Heart left ventricle (tissue), 16 donors: ENCODE results near the gene COBL. TPM values are rescaled to one million over a fixed set of nuclear protein-coding genes. Genes with fewer than 3 reads are reported as not detected.

ENCODE experiments used
- ATAC-seq, 4 donors: fragments of 200-7000 bp; cut with Tn5 transposase; one replicate each; pipeline ENCODE4 v1.9.1; 2020 to 2022; ENCODE audit warnings: moderate library complexity in 4 of 4, mild to moderate bottlenecking in 3 of 4, moderate number of reproducible peaks in 1 of 4
- DNase-seq, 5 donors: peaks; one replicate each; pipeline ENCODE4 v3.0.0-alpha.2; 2020
- H3K27ac ChIP-seq, 12 donors: fragments of 200-600 bp; sonication (generic) in 4 of 12; one replicate each; pipeline versions ENCODE4 v1.5.0 to v1.8.0; 2016 to 2022; ENCODE audit warnings: mild to moderate bottlenecking in 2 of 12
- H3K27me3 ChIP-seq, 9 donors: fragments of 200-600 bp; sonication (generic) in 2 of 9; one replicate each; pipeline versions ENCODE4 v1.5.1 to v1.8.0; 2016 to 2022; ENCODE audit warnings: mild to moderate bottlenecking in 3 of 9
- H3K36me3 ChIP-seq, 9 donors: fragments of 200-600 bp; sonication (generic) in 2 of 9; one replicate each; pipeline versions ENCODE4 v1.5.0 to v1.8.0; 2018 to 2022; ENCODE audit warnings: mild to moderate bottlenecking in 2 of 9
- H3K4me1 ChIP-seq, 12 donors: fragments of 200-600 bp; sonication (generic) in 4 of 12; one replicate each; pipeline versions ENCODE4 v1.5.0 to v1.8.0; 2016 to 2022; ENCODE audit warnings: mild to moderate bottlenecking in 3 of 12
- H3K4me3 ChIP-seq, 12 donors: fragments of 200-600 bp; sonication (generic) in 4 of 12; one replicate each; pipeline versions ENCODE4 v1.5.0 to v1.8.0; 2017 to 2022; ENCODE audit warnings: mild to moderate bottlenecking in 9 of 12, moderate library complexity in 4 of 12
- H3K9me3 ChIP-seq, 12 donors: fragments of 200-600 bp; sonication (generic) in 4 of 12; one replicate each; pipeline versions ENCODE4 v1.5.0 to v1.8.0; 2016 to 2022; ENCODE audit warnings: mild to moderate bottlenecking in 1 of 12
- POLR2A ChIP-seq, 2 donors: fragments of 450-650 bp; IDR thresholded peaks; one replicate each; pipeline ENCODE4 v1.6.1; 2017; ENCODE audit warnings: antibody characterized with exemption in 2 of 2, mild to moderate bottlenecking in 2 of 2, moderate library complexity in 2 of 2
- WGBS, 4 donors: extraction: QIAGEN DNeasy Blood & Tissue Kit in 2 of 4; methylation state at CpG; one replicate each; pipeline versions ENCODE4 v1.1.5 to v1.1.7; 2013 to 2018; 5-methylcytosine and 5-hydroxymethylcytosine counted together
- intact Hi-C, 10 donors: fragments of 100-400 bp; cut with DNase I; formaldehyde crosslinking; loops; one replicate each; pipeline versions ENCODE4 v1.11.1 to v1.14.2; 2022
- polyA plus RNA-seq, 2 donors: library from polyadenylated mRNA; stranded (reverse); fragments of 200-250 nt; gene quantifications; one replicate each; pipeline ENCODE4 v1.2.3, GENCODE V29; 2013
- total RNA-seq, 9 donors: library from RNA; depleted of rRNA in 2 of 9; stranded (reverse); fragments of >200 nt in 2 of 9; fragmentation: NEBNext Ultra II Directional in 3 of 9; extraction: Animal tissue kit (Norgen Biotek cat#: 25700) in 3 of 9; gene quantifications; one replicate each; pipeline versions ENCODE4 v1.1.0 to v1.2.4, GENCODE V29; 2016 to 2023
- TF ChIP-seq, protein P1 (sequence below), 12 donors: fragments of 200-600 bp; sonication (generic) in 4 of 12; IDR thresholded peaks; one replicate each; pipeline versions ENCODE4 v1.5.0 to v1.8.0; 2018 to 2022; ENCODE audit warnings: antibody characterized with exemption in 12 of 12, mild to moderate bottlenecking in 5 of 12
- donor health status: ischemic (EF 13 %, LVEDD 7.1; RV severe dilation, severe dysfunction).
- donor health status: healthy with polysubstance abuse.
- donor health status: DM: no; HTN: yes; CAD: no.
- donor health status: DM: no; HTN: no; CAD: no.
- donor health status: ischemic (EF 25% LVEDD 6.9; RV normal size, moderate dysfunction).
- donor health status: ischemic (EF 25% LVEDD 5.7; RV mildly dilated, moderate dysfunction).
- donor health status: healthy.
- donor health status: DM: yes; HTN: yes; CAD: no.
- donor health status: ischemic (EF 35%, LVEDD 5.7; RV mildly dilated, moderate dysfunction).
- donor health status: nonischemic (EF 11% LVEDD 7.7; RV severe dilation, severe dysfunction).
- donor health status: DM: yes; HTN: yes; CAD: no.
- donor health status: PGD.
- donor health status: ischemic (EF 29% LVEDD 5.4; RV normal size, mild dysfunction).
- donor health status: nonischemic (EF 23%, LVEDD 6.1; RV moderate dilation, normal function).

COBL gene
- total and polyA plus RNA-seq, 11 donors = 25.9 to 123 (median 80.4) TPM

DNA sequence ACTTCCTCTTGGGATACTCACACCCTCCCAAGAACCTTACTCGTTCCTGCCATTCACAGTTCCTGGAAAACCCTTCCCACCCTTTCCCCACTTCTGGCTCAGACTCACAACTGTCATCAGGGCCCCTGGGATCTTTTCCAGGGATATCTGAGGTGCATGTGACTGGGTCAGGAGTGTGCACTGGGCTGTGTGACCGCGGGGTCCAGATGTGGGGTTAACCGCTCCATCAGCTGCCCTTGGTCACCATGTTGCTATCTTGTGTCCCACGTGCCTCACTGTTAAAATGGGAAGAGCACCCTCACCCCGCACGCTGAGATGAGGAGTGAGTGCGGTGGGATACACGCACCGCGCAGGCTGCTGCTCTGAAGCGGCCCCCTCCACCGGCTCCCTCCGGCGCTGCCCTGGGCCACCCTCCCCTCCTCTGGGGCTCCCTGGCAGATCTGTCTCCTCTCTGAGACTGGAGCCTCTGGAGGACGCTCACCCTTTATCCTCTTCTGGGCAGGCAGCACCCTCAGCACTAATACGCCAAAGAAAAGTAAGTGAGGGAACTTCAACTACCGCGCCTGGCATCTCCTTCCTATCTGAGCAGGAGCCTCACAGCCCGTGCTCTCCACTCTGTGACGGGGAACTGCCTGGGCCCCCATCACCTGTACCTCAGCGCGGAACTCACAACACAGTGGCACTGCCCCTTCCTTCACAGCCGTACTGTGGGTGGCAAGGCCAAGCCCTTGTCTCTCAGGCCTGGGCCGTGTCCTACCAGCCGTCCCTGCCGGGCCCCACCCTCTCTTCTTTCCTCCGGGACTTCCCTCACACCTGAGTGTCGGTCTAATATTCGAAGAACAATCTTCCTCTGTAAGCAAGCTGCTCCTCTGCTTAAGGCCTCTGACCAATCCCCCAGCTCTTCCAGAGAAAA lies 15.6 kb downstream of the COBL start:
- peak in 4 of 5 donors; percentile 34 to 47 (median 44) for DNase-seq
- peaks cover 0 to 35% (median 13%) of the 10 kb centered on the region in 12 donors for H3K4me1 ChIP-seq
- no peaks in the 10 kb centered on the region for H3K27me3 ChIP-seq
- H3K4me3 ChIP-seq = no peak overlapping the region
- TF ChIP-seq POLR2A (IDR thresholded peaks at IDR 0.05) = no peak
- TF ChIP-seq, protein P1, sequence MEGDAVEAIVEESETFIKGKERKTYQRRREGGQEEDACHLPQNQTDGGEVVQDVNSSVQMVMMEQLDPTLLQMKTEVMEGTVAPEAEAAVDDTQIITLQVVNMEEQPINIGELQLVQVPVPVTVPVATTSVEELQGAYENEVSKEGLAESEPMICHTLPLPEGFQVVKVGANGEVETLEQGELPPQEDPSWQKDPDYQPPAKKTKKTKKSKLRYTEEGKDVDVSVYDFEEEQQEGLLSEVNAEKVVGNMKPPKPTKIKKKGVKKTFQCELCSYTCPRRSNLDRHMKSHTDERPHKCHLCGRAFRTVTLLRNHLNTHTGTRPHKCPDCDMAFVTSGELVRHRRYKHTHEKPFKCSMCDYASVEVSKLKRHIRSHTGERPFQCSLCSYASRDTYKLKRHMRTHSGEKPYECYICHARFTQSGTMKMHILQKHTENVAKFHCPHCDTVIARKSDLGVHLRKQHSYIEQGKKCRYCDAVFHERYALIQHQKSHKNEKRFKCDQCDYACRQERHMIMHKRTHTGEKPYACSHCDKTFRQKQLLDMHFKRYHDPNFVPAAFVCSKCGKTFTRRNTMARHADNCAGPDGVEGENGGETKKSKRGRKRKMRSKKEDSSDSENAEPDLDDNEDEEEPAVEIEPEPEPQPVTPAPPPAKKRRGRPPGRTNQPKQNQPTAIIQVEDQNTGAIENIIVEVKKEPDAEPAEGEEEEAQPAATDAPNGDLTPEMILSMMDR (IDR thresholded peaks at IDR 0.05) = no peak
- H3K36me3 ChIP-seq = no peaks in the 10 kb centered on the region
- intact Hi-C loops = no loop called here
- H3K9me3 ChIP-seq = no peaks in the 10 kb centered on the region
- H3K27ac ChIP-seq = peak overlapping the region in 11 of 12 donors; percentile 37 to 85 (median 78)
- WGBS, 4 donors = 66 to 73% (median 72%) methylated on average over 17 to 30 of the region's 30 CpGs
- ATAC-seq = peak in 3 of 4 donors; percentile 34 to 57 (median 47)

GRCh38 chr7:51299391-51300133 lies 17.0 kb downstream of the COBL start:
- intact Hi-C loops = loop anchor here in 1 of 10 donors (5.0 kb wide), 1 partner anchor 37 kb away; no protein-coding TSS in a partner anchor

GRCh38 chr7:51298912-51299311 lies 17.7 kb downstream of the COBL start:
- DNase-seq (no peak), ATAC-seq (no peak)
- H3K9me3 ChIP-seq = no peaks in the 10 kb centered on the region
- 76 to 82% (median 79%) methylated on average over 5 of the region's 5 CpGs for WGBS, 4 donors
- no peaks in the 10 kb centered on the region for H3K27me3 ChIP-seq
- H3K4me1 ChIP-seq = peaks cover 0 to 44% (median 13%) of the 10 kb centered on the region in 12 donors
- no peak overlapping the region for H3K4me3 ChIP-seq
- no peaks in the 10 kb centered on the region for H3K36me3 ChIP-seq
- intact Hi-C loops = loop anchor here in 1 of 10 donors (5.0 kb wide), 1 partner anchor 37 kb away; no protein-coding TSS in a partner anchor
- TF ChIP-seq, protein P1 (IDR thresholded peaks at IDR 0.05) = no peak
- TF ChIP-seq POLR2A (IDR thresholded peaks at IDR 0.05) = no peak
- peak overlapping the region in 1 of 12 donors; percentile 3 for H3K27ac ChIP-seq

More at GRCh38 chr7:51299391-51300133, 17.0 kb downstream of the COBL start:
- no peak for TF ChIP-seq POLR2A (IDR thresholded peaks at IDR 0.05)
- TF ChIP-seq, protein P1 (IDR thresholded peaks at IDR 0.05) = peak in 1 of 12 donors; percentile 11
- H3K27me3 ChIP-seq = no peaks in the 10 kb centered on the region
- H3K27ac ChIP-seq = peak overlapping the region in 1 of 12 donors; percentile 79
- WGBS, 4 donors = 89 to 99% (median 93%) methylated on average over 5 of the region's 5 CpGs
- DNase-seq (no peak), ATAC-seq (no peak)
- H3K4me1 ChIP-seq = peaks cover 0 to 46% (median 17%) of the 10 kb centered on the region in 12 donors
- no peaks in the 10 kb centered on the region for H3K36me3 ChIP-seq
- H3K9me3 ChIP-seq = no peaks in the 10 kb centered on the region
- H3K4me3 ChIP-seq = no peak overlapping the region
